ENCODE measurements around the gene SLC5A3. TPM values are rescaled to one million over a fixed set of nuclear protein-coding genes. Genes with fewer than 3 reads are reported as not detected.

SLC5A3 gene
- total and polyA plus RNA-seq, 7 donors = 0.60 to 41.8 (median 20.6) TPM

- TF ChIP-seq, protein P1, sequence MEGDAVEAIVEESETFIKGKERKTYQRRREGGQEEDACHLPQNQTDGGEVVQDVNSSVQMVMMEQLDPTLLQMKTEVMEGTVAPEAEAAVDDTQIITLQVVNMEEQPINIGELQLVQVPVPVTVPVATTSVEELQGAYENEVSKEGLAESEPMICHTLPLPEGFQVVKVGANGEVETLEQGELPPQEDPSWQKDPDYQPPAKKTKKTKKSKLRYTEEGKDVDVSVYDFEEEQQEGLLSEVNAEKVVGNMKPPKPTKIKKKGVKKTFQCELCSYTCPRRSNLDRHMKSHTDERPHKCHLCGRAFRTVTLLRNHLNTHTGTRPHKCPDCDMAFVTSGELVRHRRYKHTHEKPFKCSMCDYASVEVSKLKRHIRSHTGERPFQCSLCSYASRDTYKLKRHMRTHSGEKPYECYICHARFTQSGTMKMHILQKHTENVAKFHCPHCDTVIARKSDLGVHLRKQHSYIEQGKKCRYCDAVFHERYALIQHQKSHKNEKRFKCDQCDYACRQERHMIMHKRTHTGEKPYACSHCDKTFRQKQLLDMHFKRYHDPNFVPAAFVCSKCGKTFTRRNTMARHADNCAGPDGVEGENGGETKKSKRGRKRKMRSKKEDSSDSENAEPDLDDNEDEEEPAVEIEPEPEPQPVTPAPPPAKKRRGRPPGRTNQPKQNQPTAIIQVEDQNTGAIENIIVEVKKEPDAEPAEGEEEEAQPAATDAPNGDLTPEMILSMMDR (IDR thresholded peaks at IDR 0.05) = no peak
- TF ChIP-seq POLR2AphosphoS5 (IDR thresholded peaks at IDR 0.05) = no peak
- peaks cover 0 to 63% (median 31%) of the 10 kb centered on the region in 4 donors for H3K4me1 ChIP-seq
- H3K27me3 ChIP-seq = no peaks in the 10 kb centered on the region
- peak overlapping the region in 1 of 4 donors; percentile 2 for H3K27ac ChIP-seq
- no peak for DNase-seq
- intact Hi-C loops (cut with DNase I) = no loop called here
- H3K4me3 ChIP-seq = no peak overlapping the region
- H3K36me3 ChIP-seq = no peaks in the 10 kb centered on the region
- no peaks in the 10 kb centered on the region for H3K9me3 ChIP-seq
- 95 to 96% methylated on average over 7 of the region's 7 CpGs for WGBS, 2 donors
Observed at GRCh38 chr21:34109075-34109474, 35.7 kb downstream of the SLC5A3 start.

- H3K27ac ChIP-seq = no peak overlapping the region
- WGBS, 2 donors = 97 to 98% methylated on average over 8 of the region's 8 CpGs
- DNase-seq = no peak
- H3K9me3 ChIP-seq = no peaks in the 10 kb centered on the region
- H3K4me3 ChIP-seq = no peak overlapping the region
- TF ChIP-seq POLR2A (IDR thresholded peaks at IDR 0.05) = no peak
- TF ChIP-seq, protein P1 (IDR thresholded peaks at IDR 0.05) = no peak
- no peak for TF ChIP-seq POLR2AphosphoS5 (IDR thresholded peaks at IDR 0.05)
- TF ChIP-seq EP300 (IDR thresholded peaks at IDR 0.05) = no peak
- intact Hi-C loops (cut with DNase I) = no loop called here
- H3K27me3 ChIP-seq = no peaks in the 10 kb centered on the region
- H3K4me1 ChIP-seq = peaks cover 0 to 51% (median 28%) of the 10 kb centered on the region in 4 donors
- no peaks in the 10 kb centered on the region for H3K36me3 ChIP-seq
Observed at GRCh38 chr21:34110594-34111202, 37.3 kb downstream of the SLC5A3 start.

GRCh38 chr21:34112316-34113033 is 39.1 kb downstream of the SLC5A3 start:
- 92 to 96% methylated on average over 6 of the region's 6 CpGs for WGBS, 2 donors
- Histone ChIP-seq H3K27me3 (no peaks in the 10 kb centered on the region), H3K9me3 (no peaks in the 10 kb centered on the region), H3K4me1 (peaks cover 0 to 35% (median 24%) of the 10 kb centered on the region in 4 donors), H3K4me3 (no peak overlapping the region), H3K36me3 (no peaks in the 10 kb centered on the region), H3K27ac (no peak overlapping the region)
- no peak for DNase-seq
- intact Hi-C loops (cut with DNase I) = no loop called here
- TF ChIP-seq, protein P1 (IDR thresholded peaks at IDR 0.05) = no peak
- TF ChIP-seq EP300 (IDR thresholded peaks at IDR 0.05) (no peak), POLR2A (IDR thresholded peaks at IDR 0.05) (no peak), POLR2AphosphoS5 (IDR thresholded peaks at IDR 0.05) (no peak)

DNA sequence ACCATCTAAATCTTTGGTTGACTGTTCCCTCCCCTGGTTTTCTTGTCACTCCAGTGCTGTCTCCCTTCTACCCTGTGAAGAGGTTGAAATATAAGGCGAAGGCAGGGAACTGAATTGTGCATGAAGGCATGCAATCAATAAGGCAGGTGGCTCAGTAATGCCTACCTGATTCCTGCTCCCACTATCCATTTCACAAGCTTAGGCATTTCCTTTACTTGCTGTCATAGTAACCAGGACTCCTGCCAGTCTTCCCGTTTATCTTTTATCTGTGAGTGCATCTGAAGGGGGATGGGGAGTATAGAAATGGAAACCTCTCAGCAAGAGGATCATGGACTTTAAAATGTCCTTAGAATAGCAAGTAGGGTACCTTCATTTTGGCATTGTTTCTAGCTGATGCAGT is 40.5 kb downstream of the SLC5A3 start:
- TF ChIP-seq POLR2A (IDR thresholded peaks at IDR 0.05) = no peak
- TF ChIP-seq, protein P1 (IDR thresholded peaks at IDR 0.05) = no peak
- TF ChIP-seq POLR2AphosphoS5 (IDR thresholded peaks at IDR 0.05) = no peak
- no peak for TF ChIP-seq EP300 (IDR thresholded peaks at IDR 0.05)
- no peaks in the 10 kb centered on the region for H3K27me3 ChIP-seq
- intact Hi-C loops (cut with DNase I) = no loop called here
- H3K36me3 ChIP-seq = no peaks in the 10 kb centered on the region
- H3K4me3 ChIP-seq = no peak overlapping the region
- no peaks in the 10 kb centered on the region for H3K9me3 ChIP-seq
- no peak overlapping the region for H3K27ac ChIP-seq
- DNase-seq = no peak
- WGBS, 2 donors = 34 to 64% methylated on average over 2 of the region's 2 CpGs
- H3K4me1 ChIP-seq = peaks cover 0 to 21% (median 15%) of the 10 kb centered on the region in 4 donors
